SKM-1 treated with dmso at 0.1 percent for 144 hours (cell line): ENCODE data around the gene TSHB.

Experiments
- DNase-seq: peaks from one replicate; lab custom pipeline; 2025; ENCODE audit not compliant: unreplicated experiment; lab: John Stamatoyannopoulos, UW

Gene TSHB

DNA sequence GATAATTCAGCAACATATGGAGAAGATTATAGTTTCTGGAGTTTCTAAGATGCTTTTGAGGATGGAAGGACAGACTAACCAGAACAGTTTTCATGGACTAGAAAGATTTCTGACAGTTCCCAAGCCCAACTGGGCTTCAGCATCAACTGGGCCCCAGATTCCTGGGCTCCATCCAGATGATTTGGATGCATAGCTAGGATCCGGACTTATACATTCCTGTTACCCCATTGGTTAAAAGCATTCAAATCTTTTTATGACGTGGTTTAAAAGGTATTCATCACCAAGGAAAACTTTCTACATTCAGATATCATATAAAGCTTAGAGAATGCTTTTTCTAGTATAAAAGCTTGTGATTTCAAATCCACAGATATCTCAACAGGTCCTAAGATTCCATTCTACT is 29.7 kb downstream of the TSHB start:
- no peak for DNase-seq

DNA sequence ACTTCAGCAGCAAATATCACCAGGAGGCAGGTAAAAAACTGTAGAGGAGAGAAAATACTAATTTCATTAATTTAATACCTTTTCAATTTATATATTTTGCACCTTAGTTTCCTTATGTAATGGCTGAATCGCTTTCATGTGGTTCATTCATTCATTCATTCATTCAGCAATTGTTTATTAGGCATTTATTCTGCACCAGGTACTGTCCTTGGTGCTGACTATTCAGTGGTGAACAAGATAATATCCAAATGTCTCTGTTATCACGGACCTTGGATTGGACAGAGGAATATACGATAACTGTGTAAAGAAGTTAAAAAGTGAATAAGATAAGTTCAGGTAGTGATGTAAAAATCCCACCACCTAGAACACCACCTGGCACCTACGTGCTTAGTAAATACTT is 30.9 kb downstream of the TSHB start:
- DNase-seq, result no peak

DNA sequence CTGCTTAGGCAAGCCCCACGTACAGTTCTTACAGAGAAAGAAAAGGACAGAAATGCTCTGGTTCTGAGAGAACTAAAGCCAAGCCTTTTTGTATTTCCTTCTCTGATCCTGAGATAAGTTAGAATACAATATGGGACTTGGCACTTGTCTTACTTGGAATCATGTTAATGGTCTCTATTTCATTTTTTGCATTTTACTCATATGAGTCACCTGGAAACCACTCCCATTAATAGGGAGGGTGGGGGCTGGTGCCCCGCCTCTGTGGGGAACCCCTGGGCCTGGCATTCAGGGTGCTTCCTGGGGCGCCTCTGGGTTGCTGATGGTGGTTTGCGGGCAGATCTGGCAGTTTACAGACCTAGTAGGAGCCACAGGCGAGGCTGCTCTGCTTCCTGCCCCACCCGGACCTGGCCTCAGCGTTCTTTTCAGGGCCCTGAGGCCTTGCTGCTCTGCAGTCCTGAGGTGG is 32.9 kb downstream of the TSHB start:
- DNase-seq, result peak; percentile 16

DNA sequence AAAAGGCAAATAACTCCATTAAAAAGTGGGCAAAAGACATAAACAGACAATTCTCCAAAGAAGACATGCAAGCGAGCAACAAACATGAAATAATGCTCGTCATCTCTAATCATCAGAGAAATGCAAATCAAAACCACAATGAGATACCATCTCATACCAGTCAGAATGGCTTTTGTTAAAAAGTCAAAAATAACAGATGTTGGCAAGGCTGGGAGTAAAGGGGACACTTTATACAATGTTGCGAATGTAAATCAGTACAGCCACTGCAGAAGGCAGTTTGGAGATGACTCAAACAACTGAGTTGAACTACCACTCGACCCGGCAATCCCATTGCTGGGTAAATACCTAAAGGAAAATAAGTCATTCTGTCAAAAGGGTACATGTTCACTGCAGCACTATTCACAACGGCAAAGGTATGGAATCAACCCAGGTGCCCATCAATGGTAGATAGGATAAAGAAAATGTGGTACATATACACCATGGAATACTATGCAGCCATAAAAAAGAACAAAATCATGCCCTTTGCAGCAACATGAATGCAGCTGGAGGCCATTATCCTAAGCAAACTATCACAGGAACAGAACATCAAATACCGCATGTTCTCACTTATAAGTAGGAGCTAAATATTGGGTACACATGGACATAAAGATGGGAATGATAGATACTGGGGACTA is 33.7 kb downstream of the TSHB start:
- DNase-seq, result no peak

DNA sequence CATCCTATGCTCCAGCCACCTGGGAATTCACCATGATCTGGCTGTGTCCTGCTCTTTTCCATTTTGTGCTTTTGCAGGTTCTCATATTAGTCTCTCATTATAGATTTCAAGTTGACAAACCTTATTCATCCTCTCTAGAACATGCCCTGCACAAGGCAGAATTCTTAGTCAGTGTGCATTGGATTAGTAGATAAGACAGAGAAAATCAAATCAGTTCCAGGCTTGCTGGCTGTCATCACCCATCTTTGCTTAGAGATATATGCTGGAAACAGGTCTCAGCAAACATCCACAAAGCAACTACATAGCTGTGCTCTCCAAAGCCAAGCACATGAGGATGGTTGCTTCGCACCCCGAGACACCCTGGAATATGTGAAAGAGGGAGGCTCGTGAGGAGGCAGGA is 34.8 kb downstream of the TSHB start:
- no peak for DNase-seq

DNA sequence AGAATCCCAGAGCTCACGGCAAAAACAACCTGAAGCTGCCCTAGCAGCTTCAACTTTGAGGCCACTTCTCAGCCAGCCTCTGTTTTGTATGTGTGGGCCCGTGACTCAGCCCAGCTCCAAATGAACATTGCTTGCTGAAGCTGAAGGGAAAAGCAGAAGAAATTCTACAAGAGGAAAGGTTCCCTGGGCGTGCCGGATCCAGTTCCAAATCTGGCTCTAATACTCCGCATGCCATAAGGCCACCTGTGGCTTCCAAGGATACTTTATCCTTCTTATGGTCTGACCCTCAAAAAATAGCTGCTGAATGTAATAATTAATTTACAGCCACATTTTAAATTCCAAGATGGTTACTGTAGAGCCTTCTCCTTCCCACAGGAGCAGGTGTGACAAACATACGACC is 35.4 kb downstream of the TSHB start:
- DNase-seq, result no peak

DNA sequence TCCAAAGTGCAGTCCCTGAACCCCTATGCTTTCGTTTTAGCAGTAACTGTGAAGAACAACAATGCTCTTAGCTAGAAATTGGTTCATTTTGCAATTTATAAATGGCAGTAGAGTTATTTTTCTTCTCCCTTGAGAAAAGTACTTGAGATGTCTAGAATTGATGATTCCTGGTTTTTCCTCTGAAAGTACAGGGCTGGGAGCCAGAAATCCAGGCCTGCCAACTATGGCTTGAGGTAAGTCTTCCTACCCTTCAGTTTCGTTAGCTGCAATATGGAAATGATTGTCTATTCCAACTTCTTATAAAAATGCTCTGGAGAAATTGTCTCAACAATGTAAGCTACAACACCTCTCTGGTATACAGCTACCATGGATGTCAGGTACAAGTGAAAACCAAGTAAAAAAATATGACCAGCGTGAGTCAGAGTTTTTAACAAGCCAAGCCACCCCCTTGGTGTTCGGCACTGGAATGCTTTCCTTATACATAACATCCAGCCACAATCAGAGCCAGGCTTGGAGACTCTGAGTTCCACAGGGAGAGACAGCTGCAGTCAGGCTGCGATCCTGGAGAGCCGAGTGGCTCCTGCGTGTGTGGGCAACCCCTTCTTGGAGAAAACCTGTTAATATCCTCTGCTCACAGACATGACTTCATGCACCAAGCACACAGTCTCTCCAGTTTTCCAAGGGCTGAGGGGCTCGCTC is 37.7 kb downstream of the TSHB start:
- DNase-seq, result no peak

DNA sequence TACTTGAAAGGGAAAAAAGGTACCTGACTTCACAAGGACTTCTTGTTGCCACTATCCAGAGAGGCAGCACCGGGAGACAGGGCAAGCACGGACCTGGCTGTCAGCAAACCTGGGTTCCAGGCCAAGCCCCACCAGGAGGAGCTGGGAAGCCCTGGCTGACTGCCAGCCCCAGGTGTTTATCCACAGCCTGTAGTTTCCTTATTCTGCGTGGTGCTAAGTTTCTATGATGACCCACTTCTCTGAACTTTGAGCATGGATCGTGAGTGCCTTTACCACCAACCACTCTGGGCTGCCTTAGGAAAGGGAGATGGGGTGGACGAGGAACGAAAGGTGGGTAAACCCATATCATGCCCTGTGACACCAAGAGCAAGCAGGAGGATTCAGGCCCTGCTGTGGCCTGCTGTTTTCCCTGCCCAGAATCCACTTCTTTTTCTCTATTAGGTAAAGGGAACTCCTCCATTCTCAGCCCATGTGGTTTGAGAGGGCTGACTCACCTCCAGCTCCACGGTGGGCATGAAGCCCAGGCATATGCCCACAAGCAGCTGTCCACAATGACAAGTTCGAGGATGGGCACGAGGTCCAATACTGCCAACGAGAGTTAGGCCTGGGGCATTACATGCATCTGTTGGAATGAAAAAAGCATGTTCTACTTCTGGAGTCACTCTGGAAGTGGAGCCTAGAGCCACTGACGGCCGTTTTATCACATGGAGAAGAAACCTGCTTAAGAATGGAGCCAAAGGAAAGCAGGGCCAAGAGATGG is 39.4 kb downstream of the TSHB start:
- DNase-seq, result no peak

DNA sequence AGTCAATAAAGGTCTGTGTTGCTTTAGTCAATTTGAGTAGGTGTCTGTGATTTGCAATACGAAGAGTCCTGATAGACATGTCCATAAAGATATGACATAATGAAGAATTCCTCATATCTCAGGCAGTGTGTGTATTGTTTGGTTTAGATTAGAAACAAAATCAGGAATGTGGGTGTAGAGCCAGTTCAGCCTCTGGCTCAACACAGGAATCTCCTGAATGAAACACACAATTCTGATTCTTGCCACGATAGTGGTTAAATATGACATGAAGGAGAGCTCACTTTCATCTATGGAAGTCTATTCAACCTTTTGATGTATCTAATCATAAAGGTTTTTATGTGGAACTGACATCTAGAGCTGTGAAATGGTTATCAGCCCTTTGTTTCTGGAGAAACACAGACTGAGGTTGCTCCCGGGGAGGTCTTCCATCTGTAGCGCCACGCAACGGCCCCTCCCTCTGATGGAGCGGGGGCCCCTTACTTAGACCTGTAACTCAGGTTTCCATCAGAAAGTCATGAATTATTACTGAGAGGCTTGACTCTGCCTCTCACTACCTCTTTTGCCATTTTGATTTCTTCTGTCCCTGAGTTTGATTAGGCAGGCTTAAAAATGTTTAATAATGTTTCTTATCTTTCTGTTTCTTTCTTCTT is 40.2 kb downstream of the TSHB start:
- no peak for DNase-seq

DNA sequence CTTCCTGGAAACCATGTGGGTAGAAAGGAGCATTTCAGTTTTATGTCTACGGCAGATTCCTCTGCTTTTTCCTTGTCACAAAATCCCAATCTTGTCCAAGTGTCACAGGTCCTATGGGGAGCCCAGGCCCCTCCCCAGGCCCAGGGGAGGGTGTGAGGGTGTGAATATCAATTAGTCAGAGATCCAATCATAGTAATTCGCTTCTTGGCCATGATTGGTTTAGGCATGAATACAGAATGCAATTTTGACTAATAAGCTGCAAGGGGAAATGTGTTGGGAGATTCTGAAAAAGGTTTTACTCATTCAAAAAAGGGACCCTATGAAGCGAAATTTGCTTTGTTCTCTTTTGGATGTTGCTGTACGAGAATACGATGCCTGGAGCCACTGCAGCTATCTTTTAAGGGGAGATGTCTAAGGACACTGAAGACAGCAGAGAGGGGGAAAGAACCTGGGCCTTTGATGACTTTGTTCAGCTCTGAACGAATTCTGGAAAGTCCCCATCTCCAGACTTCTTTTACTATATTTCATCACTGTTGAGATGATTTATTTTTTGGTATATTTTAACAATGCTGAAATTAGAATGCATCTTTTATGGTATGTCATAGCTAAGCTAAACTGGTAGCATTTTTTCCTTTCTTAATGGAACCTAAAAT is 41.5 kb downstream of the TSHB start:
- DNase-seq, result no peak

DNA sequence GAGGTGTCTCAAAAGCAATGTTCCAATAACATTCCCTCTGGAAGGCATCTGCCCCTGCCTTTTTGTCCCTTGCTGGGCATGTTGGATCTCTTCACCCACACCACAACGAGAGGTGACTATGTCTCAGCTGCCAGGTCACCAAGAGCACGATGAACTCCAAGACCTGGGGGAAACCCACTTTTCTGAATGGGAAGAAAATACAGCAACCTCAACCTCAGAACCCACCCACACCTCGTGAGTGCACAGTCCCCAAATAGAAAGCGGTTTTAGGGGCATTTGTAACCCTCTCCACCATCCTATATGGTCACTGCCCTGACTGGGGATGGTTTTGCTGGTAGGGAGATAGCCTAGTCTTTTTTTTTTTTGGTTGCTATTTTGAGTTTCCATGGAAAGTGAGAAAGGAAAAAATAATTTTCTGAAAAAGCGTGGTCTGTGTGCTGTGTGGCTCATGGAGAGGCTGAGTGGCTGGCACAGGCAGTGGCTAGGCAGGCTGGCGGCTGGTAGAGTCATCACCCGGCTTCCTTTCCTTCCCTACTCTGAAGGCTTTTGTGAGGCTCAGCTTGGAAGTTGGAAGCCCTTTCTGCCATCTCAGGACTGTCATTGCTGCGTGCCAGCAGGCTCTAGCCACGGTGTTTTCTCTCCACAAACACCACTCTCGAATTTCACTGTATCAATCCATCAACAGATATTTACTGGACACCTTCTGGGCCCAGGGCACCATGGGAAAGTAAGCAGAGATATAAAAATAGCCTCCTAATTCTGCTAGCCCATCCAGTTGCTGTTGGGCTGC is 43.9 kb downstream of the TSHB start:
- no peak for DNase-seq

DNA sequence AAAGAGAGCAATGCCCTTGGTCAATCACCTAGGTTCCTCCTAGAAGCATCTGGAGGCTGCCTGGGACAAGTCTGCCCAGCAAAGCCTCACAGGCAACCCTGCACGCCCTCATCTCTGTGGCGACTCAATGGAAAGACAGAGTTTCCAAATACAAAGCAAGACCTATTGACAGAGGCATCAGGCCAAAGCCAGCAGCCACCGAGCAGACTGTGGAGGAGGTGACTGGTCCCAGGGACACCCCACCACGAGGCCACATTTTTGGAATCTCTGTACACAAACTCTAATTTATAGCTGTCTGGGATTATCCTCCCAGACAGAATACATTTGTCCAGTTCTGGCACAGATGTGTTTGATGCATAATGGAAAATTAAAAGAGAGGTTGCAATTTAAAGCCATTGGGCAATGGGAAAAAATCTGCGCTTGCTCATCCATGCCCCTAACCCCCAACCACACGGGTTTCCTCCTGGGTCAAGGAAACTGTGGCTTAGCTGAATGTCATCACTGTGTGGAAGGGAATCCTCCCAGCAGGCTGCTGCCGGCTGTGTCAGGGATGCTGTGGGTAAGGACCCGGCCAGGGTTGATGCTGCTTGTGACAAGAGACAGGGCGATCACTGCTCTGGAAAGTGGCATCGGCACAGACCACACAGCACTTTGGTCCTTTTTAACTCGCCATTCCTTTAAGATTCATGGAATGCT is 45.4 kb downstream of the TSHB start:
- no peak for DNase-seq

DNA sequence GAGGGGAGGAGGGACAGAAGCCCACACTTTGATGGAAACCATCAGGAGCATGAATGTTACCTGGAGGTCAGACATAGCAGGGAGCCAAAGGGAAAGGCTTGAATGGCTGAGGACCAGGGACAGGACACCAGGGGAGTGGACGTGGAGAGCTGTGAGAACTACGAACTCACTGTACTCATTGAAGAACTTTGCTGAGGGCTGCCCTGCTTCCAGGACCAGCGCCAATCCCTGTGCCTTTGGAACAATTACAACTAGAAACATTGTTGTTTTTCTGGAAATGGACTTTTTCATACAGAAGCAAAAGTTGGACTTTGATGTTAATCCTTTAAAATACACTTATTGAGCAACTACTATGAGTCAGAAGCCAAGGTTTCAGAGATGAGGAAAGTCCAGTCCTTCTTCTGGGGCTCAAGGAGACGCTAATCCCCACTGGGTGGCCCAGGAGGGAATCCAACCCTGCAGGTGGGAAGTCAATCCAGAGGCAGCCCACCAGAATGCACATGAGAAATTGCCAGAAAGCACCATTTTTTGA is 46.8 kb downstream of the TSHB start:
- no peak for DNase-seq

DNA sequence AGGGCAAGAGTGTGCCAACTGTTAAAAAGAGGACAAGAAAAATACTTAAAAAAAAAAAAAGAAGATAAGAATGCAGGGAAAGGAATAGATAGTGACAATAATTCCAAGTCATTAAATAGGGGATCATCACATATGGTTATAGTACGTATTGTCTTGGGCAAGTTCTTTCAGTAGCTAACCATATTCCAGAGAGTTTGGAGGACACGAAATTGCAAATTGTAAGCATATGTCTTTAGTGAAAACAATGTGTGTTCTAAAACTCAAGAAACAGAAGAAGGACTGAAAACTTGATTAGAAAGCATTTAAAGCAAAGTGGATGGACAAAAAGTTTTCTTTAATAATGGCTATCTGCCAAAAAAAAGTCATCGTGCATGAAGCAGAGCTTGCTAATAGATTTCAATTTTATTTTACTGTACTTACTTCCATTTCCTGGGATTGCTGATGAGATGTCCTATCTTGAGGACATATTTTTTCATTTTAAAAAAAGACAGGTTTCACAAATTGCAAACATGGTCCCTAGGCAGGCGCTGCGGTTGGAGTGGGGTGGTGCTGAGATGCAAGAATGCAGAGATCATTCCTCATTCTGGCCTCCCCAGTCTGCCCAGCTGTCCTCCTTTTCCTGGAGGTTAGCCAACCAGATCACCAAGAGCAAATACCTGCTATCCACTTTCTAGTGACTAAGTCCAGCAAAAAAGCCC is 47.8 kb downstream of the TSHB start:
- no peak for DNase-seq

DNA sequence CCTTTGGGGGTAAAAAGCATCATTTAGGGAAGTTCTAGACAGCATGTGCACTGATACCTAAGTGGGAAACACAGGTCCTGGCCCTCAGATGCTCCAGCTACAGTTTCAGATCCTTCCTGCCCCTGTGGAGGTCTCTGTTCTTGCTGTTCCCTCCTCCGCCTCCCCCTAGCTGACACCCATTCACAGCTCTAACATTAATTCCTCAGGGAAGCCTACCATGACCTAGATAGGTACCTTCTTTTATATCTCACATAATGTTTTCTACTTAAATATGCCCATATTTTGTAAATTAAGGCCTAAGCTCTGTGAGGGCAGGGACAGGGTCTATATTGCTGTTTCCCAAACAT is 48.3 kb downstream of the TSHB start:
- DNase-seq, result no peak

DNA sequence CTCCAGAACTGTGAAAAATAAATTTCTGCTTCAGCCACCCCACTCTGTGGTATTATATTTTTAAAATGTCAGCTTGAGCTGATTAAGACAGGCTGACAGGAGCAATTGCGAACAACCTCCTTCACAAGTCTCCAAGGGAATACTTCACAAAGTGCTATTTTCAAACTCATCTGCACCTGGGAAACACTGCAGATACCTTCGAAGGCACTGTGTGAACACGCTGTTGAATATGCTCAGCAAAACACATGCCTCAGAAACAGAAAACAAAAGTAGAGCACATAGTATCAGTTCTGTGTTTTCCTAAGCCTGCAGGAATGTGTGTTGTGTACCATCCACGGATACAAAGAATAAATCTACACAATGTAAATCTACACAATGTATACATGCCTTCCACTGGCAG is 49.1 kb downstream of the TSHB start:
- no peak for DNase-seq

DNA sequence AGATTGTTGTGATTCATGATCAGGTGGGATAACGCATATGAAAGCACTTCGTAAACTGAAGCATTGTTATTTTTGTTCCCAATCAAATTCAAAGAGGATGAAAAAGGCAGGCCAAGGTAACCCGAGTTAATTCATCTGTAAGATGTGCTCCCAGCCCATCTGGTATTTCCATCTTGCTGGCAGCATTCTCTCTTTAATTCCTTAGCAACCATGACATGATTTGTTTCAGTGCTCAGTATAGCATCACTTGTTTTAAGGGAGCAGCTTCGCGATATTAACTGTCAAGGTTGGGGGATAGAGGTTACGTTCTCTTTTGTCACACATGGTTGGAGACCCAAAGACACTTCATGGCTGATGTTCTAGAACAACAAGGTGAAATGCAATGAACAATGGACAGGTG is 53.3 kb downstream of the TSHB start:
- no peak for DNase-seq
